NCI-H2107 treated with DMSO at 0.1 percent for 48 hours (cell line): Measurements from ENCODE around the gene CHMP4A.
"Not testable (repeated sequence)": the region's sequence is repeated elsewhere in the genome, so short reads cannot be mapped to it uniquely, and the experiment has no call there.

Source experiments
- DNase-seq: peaks from one replicate; lab custom pipeline; 2025; ENCODE audit not compliant: unreplicated experiment; lab: John Stamatoyannopoulos, UW

CHMP4A gene

GRCh38 chr14:24247422-24247821, 34.1 kb upstream of the CHMP4A start:
- DNase-seq: no peak

GRCh38 chr14:24246765-24247212, 33.5 kb upstream of the CHMP4A start:
- DNase-seq: no peak

GRCh38 chr14:24245350-24245749, 32.1 kb upstream of the CHMP4A start:
- not testable (repeated sequence) for DNase-seq

- DNase-seq: no peak
These were observed 30.1 kb upstream of the CHMP4A start for GRCh38 chr14:24243336-24243836.

- peak; percentile 98 for DNase-seq
These were observed 28.6 kb upstream of the CHMP4A start for GRCh38 chr14:24241829-24242443.

- DNase-seq: no peak
These were observed 27.0 kb upstream of the CHMP4A start for GRCh38 chr14:24240110-24240918.

- no peak for DNase-seq
These were observed 25.3 kb upstream of the CHMP4A start for GRCh38 chr14:24238527-24239037.

- DNase-seq: no peak
These were observed 24.8 kb upstream of the CHMP4A start for GRCh38 chr14:24238123-24238522.

GRCh38 chr14:24237463-24237955, 24.2 kb upstream of the CHMP4A start:
- DNase-seq: no peak

GRCh38 chr14:24236689-24237462, 23.6 kb upstream of the CHMP4A start:
- DNase-seq: no peak

- no peak for DNase-seq
These were observed 22.8 kb upstream of the CHMP4A start for GRCh38 chr14:24235804-24236688.

- no peak for DNase-seq
These were observed 21.1 kb upstream of the CHMP4A start for GRCh38 chr14:24234095-24235005.

- DNase-seq: no peak
These were observed 20.2 kb upstream of the CHMP4A start for GRCh38 chr14:24233538-24233866.

GRCh38 chr14:24232645-24233537, 19.6 kb upstream of the CHMP4A start, which contains the start of gene GMPR2:
Gene GMPR2, plus strand, starts transcription at chr14:24232929. Its CDS starts 325 bp downstream, at chr14:24233254.
- peak; percentile 87 for DNase-seq

- peak; percentile 99 for DNase-seq
These were observed 18.9 kb upstream of the CHMP4A start, which contains the start of gene NEDD8 for GRCh38 chr14:24232121-24232644. Gene NEDD8, minus strand, starts transcription at chr14:24232367. Its CDS starts 100 bp downstream, at chr14:24232267.

- DNase-seq: no peak
These were observed 18.2 kb upstream of the CHMP4A start for GRCh38 chr14:24231263-24232120.

GRCh38 chr14:24228902-24229301, 15.6 kb upstream of the CHMP4A start:
- no peak for DNase-seq
